Stomach (tissue), 9 donors: Measurements from ENCODE around the gene COL24A1. TPM values are rescaled to one million over a fixed set of nuclear protein-coding genes. Genes with fewer than 3 reads are reported as not detected.

ENCODE experiments used
- DNase-seq, 2 donors: peaks; one replicate each; pipeline versions ENCODE4 v3.0.0 to v3.0.0-alpha.2; 2013 to 2019
- H3K27ac ChIP-seq, 5 donors: fragments of 200-600 bp in 4 of 5; sonication (generic) in 4 of 5; one replicate each; pipeline ENCODE4 v1.5.1; 2013 to 2019; ENCODE audit warnings: mild to moderate bottlenecking in 1 of 5, moderate library complexity in 1 of 5
- H3K27me3 ChIP-seq, 3 donors: fragments of 200-600 bp; sonication (generic); one replicate each; pipeline ENCODE4 v1.5.1; 2017 to 2019; ENCODE audit warnings: mixed run types in 1 of 3
- H3K36me3 ChIP-seq, 4 donors: fragments of 200-600 bp; sonication (generic); 1 replicate in 3 of 4; 2 replicates in 1 of 4; pipeline ENCODE4 v1.5.1; 2016 to 2019
- H3K4me1 ChIP-seq, 4 donors: fragments of 200-600 bp; sonication (generic); one replicate each; pipeline ENCODE4 v1.5.1; 2016 to 2019
- H3K4me3 ChIP-seq, 4 donors: fragments of 200-600 bp; sonication (generic) in 3 of 4; one replicate each; pipeline ENCODE4 v1.5.1; 2016 to 2019; ENCODE audit warnings: mild to moderate bottlenecking in 1 of 4
- H3K9me3 ChIP-seq, 4 donors: fragments of 200-600 bp; sonication (generic); one replicate each; pipeline ENCODE4 v1.5.1; 2016 to 2019
- CTCF ChIP-seq, 7 experiments: fragments of 450-650 bp in 4 of 7; fragments of 200-600 bp in 3 of 7; sonication (generic) in 3 of 7; IDR thresholded peaks; one replicate each; pipeline ENCODE4 v1.5.1; 2016 to 2019; ENCODE audit warnings: antibody characterized with exemption in 7 of 7, control low read depth in 2 of 7, mild to moderate bottlenecking in 1 of 7
- EP300 ChIP-seq: sonication (generic); formaldehyde crosslinking; IDR thresholded peaks from one replicate; pipeline ENCODE4 v1.6.1; 2017; ENCODE audit warnings: antibody characterized with exemption
- POLR2A ChIP-seq, 4 donors: fragments of 450-650 bp; IDR thresholded peaks; one replicate each; pipeline ENCODE4 v1.6.1; 2016; ENCODE audit warnings: antibody characterized with exemption in 4 of 4, control low read depth in 2 of 4, mild to moderate bottlenecking in 1 of 4, moderate library complexity in 1 of 4
- POLR2AphosphoS5 ChIP-seq, 3 donors: sonication (generic); formaldehyde crosslinking; IDR thresholded peaks; one replicate each; pipeline ENCODE4 v1.6.1; 2016; ENCODE audit warnings: antibody characterized with exemption in 3 of 3
- WGBS, 5 donors: extraction: QIAGEN DNeasy Blood & Tissue Kit in 3 of 5; methylation state at CpG; one replicate each; pipeline versions ENCODE4 v1.1.5 to v1.1.7; 2013 to 2018; 5-methylcytosine and 5-hydroxymethylcytosine counted together
- intact Hi-C: fragments of 100-400 bp; cut with DNase I; formaldehyde crosslinking; loops from one replicate; pipeline ENCODE4 v1.15.1; 2023; ENCODE audit warnings: low total_unique reads
- polyA plus RNA-seq, 3 donors: library from polyadenylated mRNA; stranded (reverse); fragments of 200-250 nt; gene quantifications; one replicate each; pipeline ENCODE4 v1.2.3, GENCODE V29; 2013
- total RNA-seq, 5 donors: library from RNA; depleted of rRNA; stranded (reverse); fragments of >200 nt; gene quantifications; one replicate each; pipeline versions ENCODE4 v1.1.0 to v1.2.3, GENCODE V29; 2014 to 2016
- donor health status: healthy with polysubstance abuse.
- donor health status: Bipolar disorder and iron deficiency.
- donor health status: healthy.

Gene COL24A1
- total and polyA plus RNA-seq, 8 donors = under 0.01 to 2.4 (median 0.34) TPM; not detected in 2

- H3K4me1 ChIP-seq = no peaks in the 10 kb centered on the region
- no peak overlapping the region for H3K27ac ChIP-seq
- WGBS, 5 donors = 72 to 97% (median 91%) methylated on average over 1 of the region's 1 CpG
- intact Hi-C loops = no loop called here
- H3K9me3 ChIP-seq = no peaks in the 10 kb centered on the region
- TF ChIP-seq EP300 (no peak), POLR2A (IDR thresholded peaks at IDR 0.05) (no peak), CTCF (IDR thresholded peaks at IDR 0.05) (no peak), POLR2AphosphoS5 (IDR thresholded peaks at IDR 0.05) (no peak)
- no peak for DNase-seq
- no peaks in the 10 kb centered on the region for H3K27me3 ChIP-seq
- H3K4me3 ChIP-seq = no peak overlapping the region
- H3K36me3 ChIP-seq = no peaks in the 10 kb centered on the region
Measured at GRCh38 chr1:85943945-85944344, 212.6 kb downstream of the COL24A1 start.

GRCh38 chr1:85943526-85943925, 213.0 kb downstream of the COL24A1 start:
- Histone ChIP-seq H3K4me3 (no peak overlapping the region), H3K9me3 (no peaks in the 10 kb centered on the region), H3K4me1 (no peaks in the 10 kb centered on the region), H3K27ac (no peak overlapping the region), H3K27me3 (no peaks in the 10 kb centered on the region), H3K36me3 (no peaks in the 10 kb centered on the region)
- no peak for DNase-seq
- intact Hi-C loops = no loop called here
- 78 to 85% (median 83%) methylated on average over 4 of the region's 4 CpGs for WGBS, 5 donors
- TF ChIP-seq POLR2A (IDR thresholded peaks at IDR 0.05) = no peak
- no peak for TF ChIP-seq EP300
- TF ChIP-seq POLR2AphosphoS5 (IDR thresholded peaks at IDR 0.05) = no peak
- no peak for TF ChIP-seq CTCF (IDR thresholded peaks at IDR 0.05)

GRCh38 chr1:85940656-85941306, 215.8 kb downstream of the COL24A1 start:
- peak in 1 of 2 donors; percentile 26 for DNase-seq
- no peaks in the 10 kb centered on the region for H3K4me1 ChIP-seq
- H3K9me3 ChIP-seq = no peaks in the 10 kb centered on the region
- H3K4me3 ChIP-seq = no peak overlapping the region
- H3K36me3 ChIP-seq = no peaks in the 10 kb centered on the region
- WGBS, 5 donors = 25 to 56% (median 52%) methylated on average over 2 of the region's 2 CpGs
- no peak overlapping the region for H3K27ac ChIP-seq
- intact Hi-C loops = no loop called here
- H3K27me3 ChIP-seq = no peaks in the 10 kb centered on the region
- TF ChIP-seq EP300 (no peak), POLR2AphosphoS5 (IDR thresholded peaks at IDR 0.05) (no peak), CTCF (IDR thresholded peaks at IDR 0.05) (no peak), POLR2A (IDR thresholded peaks at IDR 0.05) (no peak)

GRCh38 chr1:85938829-85939228, 217.7 kb downstream of the COL24A1 start:
- DNase-seq = no peak
- H3K4me3 ChIP-seq = no peak overlapping the region
- 85 to 93% (median 88%) methylated on average over 4 of the region's 4 CpGs for WGBS, 5 donors
- no peaks in the 10 kb centered on the region for H3K4me1 ChIP-seq
- no peak for TF ChIP-seq CTCF (IDR thresholded peaks at IDR 0.05)
- no peak for TF ChIP-seq POLR2AphosphoS5 (IDR thresholded peaks at IDR 0.05)
- no peak for TF ChIP-seq POLR2A (IDR thresholded peaks at IDR 0.05)
- TF ChIP-seq EP300 = no peak
- no peaks in the 10 kb centered on the region for H3K27me3 ChIP-seq
- intact Hi-C loops = no loop called here
- H3K9me3 ChIP-seq = no peaks in the 10 kb centered on the region
- H3K36me3 ChIP-seq = no peaks in the 10 kb centered on the region
- H3K27ac ChIP-seq = no peak overlapping the region
